ENCODE measurements around the gene CHD9NB. TPM values are rescaled to one million over a fixed set of nuclear protein-coding genes. Genes with fewer than 3 reads are reported as not detected.

The CHD9NB gene
- total and polyA plus RNA-seq, 10 of the 15 experiments (the other 5 are each of a cell fraction or from before 2014, with no cell fraction given): 0.14 to 1.6 (median 0.73) TPM

- no peaks in the 10 kb centered on the region for H3K27me3 ChIP-seq (replicated peaks in 1 of 2; ENCODE audit: control insufficient read depth in 2 of 2, insufficient read depth in 2 of 2, low read length in 1 of 2)
- POLR2A ChIA-PET: no interaction called here
- H2AFZ ChIP-seq (ENCODE audit: control insufficient read depth, low read depth, low read length): no peak overlapping the region
- no peak overlapping the region for H3K4me3 ChIP-seq
- ATAC-seq (no peak), FAIRE-seq (no peak), DNase-seq (ENCODE audit: low read depth, low spot score) (no peak)
- CTCF ChIA-PET: interaction anchor here (0.5 kb wide), 1 partner anchor 215 kb away, joined by 3 read pairs; no protein-coding TSS in a partner anchor
- no peaks in the 10 kb centered on the region for H3K79me2 ChIP-seq (ENCODE audit: control insufficient read depth, insufficient read depth, low read length)
- no peak for TF ChIP-seq KDM1A (IDR thresholded peaks at IDR 0.05; ENCODE audit: borderline replicate concordance)
- TF ChIP-seq, protein P1, sequence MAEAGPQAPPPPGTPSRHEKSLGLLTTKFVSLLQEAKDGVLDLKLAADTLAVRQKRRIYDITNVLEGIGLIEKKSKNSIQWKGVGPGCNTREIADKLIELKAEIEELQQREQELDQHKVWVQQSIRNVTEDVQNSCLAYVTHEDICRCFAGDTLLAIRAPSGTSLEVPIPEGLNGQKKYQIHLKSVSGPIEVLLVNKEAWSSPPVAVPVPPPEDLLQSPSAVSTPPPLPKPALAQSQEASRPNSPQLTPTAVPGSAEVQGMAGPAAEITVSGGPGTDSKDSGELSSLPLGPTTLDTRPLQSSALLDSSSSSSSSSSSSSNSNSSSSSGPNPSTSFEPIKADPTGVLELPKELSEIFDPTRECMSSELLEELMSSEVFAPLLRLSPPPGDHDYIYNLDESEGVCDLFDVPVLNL (IDR thresholded peaks at IDR 0.05; ENCODE audit: low read depth, low read length): no peak
- TF ChIP-seq, protein P2, sequence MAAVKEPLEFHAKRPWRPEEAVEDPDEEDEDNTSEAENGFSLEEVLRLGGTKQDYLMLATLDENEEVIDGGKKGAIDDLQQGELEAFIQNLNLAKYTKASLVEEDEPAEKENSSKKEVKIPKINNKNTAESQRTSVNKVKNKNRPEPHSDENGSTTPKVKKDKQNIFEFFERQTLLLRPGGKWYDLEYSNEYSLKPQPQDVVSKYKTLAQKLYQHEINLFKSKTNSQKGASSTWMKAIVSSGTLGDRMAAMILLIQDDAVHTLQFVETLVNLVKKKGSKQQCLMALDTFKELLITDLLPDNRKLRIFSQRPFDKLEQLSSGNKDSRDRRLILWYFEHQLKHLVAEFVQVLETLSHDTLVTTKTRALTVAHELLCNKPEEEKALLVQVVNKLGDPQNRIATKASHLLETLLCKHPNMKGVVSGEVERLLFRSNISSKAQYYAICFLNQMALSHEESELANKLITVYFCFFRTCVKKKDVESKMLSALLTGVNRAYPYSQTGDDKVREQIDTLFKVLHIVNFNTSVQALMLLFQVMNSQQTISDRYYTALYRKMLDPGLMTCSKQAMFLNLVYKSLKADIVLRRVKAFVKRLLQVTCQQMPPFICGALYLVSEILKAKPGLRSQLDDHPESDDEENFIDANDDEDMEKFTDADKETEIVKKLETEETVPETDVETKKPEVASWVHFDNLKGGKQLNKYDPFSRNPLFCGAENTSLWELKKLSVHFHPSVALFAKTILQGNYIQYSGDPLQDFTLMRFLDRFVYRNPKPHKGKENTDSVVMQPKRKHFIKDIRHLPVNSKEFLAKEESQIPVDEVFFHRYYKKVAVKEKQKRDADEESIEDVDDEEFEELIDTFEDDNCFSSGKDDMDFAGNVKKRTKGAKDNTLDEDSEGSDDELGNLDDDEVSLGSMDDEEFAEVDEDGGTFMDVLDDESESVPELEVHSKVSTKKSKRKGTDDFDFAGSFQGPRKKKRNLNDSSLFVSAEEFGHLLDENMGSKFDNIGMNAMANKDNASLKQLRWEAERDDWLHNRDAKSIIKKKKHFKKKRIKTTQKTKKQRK (IDR thresholded peaks at IDR 0.05; ENCODE audit: low read depth, low read length): no peak
- no peak for TF ChIP-seq PAX8 (IDR thresholded peaks at IDR 0.05)
- no peak for TF ChIP-seq ZNF207 (IDR thresholded peaks at IDR 0.05; ENCODE audit: borderline replicate concordance)
- no peak for TF ChIP-seq SMAD5 (IDR thresholded peaks at IDR 0.05; ENCODE audit: low read depth)
- TF ChIP-seq SREBF2 (IDR thresholded peaks at IDR 0.05; ENCODE audit: low read length): no peak
- no peak for TF ChIP-seq NR2F1 (conservative IDR thresholded peaks at IDR 0.05)
- no peak for TF ChIP-seq NBN (IDR thresholded peaks at IDR 0.05)
- TF ChIP-seq CHD2 (IDR thresholded peaks at IDR 0.05; ENCODE audit: borderline replicate concordance, low read depth, low read length): no peak
- no peak for TF ChIP-seq TAF1 (IDR thresholded peaks at IDR 0.05; ENCODE audit: borderline replicate concordance, low read depth, low read length)
- no peak for TF ChIP-seq ZZZ3 (IDR thresholded peaks at IDR 0.05; ENCODE audit: control insufficient read depth, insufficient read length, low read depth)
- no peak for TF ChIP-seq ETV6 (conservative IDR thresholded peaks at IDR 0.05 in 1 of 2, IDR thresholded peaks at IDR 0.05 in 1 of 2; ENCODE audit: borderline replicate concordance in 1 of 2, low read depth in 1 of 2)
- no peak for TF ChIP-seq BCL11A (IDR thresholded peaks at IDR 0.05; ENCODE audit: low read depth, low read length)
- no peak for TF ChIP-seq YY1 (IDR thresholded peaks at IDR 0.05; ENCODE audit: low read depth, low read length)
- TF ChIP-seq HDAC6 (IDR thresholded peaks at IDR 0.05; ENCODE audit: unreplicated experiment): no peak
- no peak for TF ChIP-seq HDGF (IDR thresholded peaks at IDR 0.05)
- no peak overlapping the region for H3K27ac ChIP-seq (ENCODE audit: control insufficient read depth, insufficient read depth)
- H3K36me3 ChIP-seq (ENCODE audit: control insufficient read depth in 2 of 2, insufficient read depth in 2 of 2, low read length in 1 of 2): no peaks in the 10 kb centered on the region
- WGBS (ENCODE audit: insufficient coverage, insufficient replicate concordance, low lambda C conversion rate, missing lambda C conversion rate): 31% methylated on average over 4 of the region's 4 CpGs
- RAD21 ChIA-PET (ENCODE audit: unreplicated experiment): no interaction called here
- no peak overlapping the region for H3K9ac ChIP-seq (ENCODE audit: control insufficient read depth, insufficient read depth, low read length)
- intact Hi-C loops (cut with micrococcal nuclease; ENCODE audit: unreplicated experiment): no loop called here
- BruUV-seq (replicated peaks): no TSS peak
- SMC1A ChIA-PET (ENCODE audit: uncharacterized antibody, unreplicated experiment): no interaction called here
- no peaks in the 10 kb centered on the region for H4K20me1 ChIP-seq (ENCODE audit: control insufficient read depth, insufficient read depth)
- in situ Hi-C loops (cut with MboI): no loop called here
- H3K4me2 ChIP-seq (ENCODE audit: control insufficient read depth, insufficient read depth): no peak overlapping the region
- no peaks in the 10 kb centered on the region for H3K4me1 ChIP-seq (ENCODE audit: control insufficient read depth, insufficient read depth, low read length)
- no peaks in the 10 kb centered on the region for H3K9me3 ChIP-seq (replicated peaks; ENCODE audit: control insufficient read depth, insufficient read depth, low read length)
These were observed 38.4 kb downstream of the CHD9NB start for GRCh38 chr16:53014287-53014686.

Data from GM12878 (cell line).